ENCODE measurements around the gene IQGAP3. TPM values are rescaled to one million over a fixed set of nuclear protein-coding genes. Genes with fewer than 3 reads are reported as not detected.
"Not testable (repeated sequence)": the region's sequence is repeated elsewhere in the genome, so short reads cannot be mapped to it uniquely, and the experiment has no call there.

The IQGAP3 gene
- total and polyA plus RNA-seq, 2 experiments from 2014 or later = 11.9 to 31.8 TPM

DNA sequence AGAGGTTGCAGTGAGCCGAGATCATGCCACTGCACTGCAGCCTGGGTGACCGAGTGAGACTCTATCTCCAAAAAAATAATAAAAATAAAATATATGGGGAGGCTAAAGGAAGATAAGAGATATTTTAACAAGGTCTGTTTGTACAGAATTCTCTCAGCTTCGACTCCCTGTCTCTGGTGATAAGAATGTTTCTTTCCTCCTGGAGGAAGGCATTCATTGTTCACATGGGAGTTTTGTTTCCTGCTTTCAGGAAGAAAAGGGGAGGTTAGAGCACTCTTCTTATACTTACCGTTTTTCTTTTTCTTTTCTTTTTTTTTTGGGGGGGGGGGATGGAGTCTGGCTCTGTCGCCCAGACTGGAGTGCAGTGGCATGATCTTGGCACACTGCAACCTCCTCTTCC is 17.2 kb upstream of the IQGAP3 start (continued):
- TF ChIP-seq, protein P1, sequence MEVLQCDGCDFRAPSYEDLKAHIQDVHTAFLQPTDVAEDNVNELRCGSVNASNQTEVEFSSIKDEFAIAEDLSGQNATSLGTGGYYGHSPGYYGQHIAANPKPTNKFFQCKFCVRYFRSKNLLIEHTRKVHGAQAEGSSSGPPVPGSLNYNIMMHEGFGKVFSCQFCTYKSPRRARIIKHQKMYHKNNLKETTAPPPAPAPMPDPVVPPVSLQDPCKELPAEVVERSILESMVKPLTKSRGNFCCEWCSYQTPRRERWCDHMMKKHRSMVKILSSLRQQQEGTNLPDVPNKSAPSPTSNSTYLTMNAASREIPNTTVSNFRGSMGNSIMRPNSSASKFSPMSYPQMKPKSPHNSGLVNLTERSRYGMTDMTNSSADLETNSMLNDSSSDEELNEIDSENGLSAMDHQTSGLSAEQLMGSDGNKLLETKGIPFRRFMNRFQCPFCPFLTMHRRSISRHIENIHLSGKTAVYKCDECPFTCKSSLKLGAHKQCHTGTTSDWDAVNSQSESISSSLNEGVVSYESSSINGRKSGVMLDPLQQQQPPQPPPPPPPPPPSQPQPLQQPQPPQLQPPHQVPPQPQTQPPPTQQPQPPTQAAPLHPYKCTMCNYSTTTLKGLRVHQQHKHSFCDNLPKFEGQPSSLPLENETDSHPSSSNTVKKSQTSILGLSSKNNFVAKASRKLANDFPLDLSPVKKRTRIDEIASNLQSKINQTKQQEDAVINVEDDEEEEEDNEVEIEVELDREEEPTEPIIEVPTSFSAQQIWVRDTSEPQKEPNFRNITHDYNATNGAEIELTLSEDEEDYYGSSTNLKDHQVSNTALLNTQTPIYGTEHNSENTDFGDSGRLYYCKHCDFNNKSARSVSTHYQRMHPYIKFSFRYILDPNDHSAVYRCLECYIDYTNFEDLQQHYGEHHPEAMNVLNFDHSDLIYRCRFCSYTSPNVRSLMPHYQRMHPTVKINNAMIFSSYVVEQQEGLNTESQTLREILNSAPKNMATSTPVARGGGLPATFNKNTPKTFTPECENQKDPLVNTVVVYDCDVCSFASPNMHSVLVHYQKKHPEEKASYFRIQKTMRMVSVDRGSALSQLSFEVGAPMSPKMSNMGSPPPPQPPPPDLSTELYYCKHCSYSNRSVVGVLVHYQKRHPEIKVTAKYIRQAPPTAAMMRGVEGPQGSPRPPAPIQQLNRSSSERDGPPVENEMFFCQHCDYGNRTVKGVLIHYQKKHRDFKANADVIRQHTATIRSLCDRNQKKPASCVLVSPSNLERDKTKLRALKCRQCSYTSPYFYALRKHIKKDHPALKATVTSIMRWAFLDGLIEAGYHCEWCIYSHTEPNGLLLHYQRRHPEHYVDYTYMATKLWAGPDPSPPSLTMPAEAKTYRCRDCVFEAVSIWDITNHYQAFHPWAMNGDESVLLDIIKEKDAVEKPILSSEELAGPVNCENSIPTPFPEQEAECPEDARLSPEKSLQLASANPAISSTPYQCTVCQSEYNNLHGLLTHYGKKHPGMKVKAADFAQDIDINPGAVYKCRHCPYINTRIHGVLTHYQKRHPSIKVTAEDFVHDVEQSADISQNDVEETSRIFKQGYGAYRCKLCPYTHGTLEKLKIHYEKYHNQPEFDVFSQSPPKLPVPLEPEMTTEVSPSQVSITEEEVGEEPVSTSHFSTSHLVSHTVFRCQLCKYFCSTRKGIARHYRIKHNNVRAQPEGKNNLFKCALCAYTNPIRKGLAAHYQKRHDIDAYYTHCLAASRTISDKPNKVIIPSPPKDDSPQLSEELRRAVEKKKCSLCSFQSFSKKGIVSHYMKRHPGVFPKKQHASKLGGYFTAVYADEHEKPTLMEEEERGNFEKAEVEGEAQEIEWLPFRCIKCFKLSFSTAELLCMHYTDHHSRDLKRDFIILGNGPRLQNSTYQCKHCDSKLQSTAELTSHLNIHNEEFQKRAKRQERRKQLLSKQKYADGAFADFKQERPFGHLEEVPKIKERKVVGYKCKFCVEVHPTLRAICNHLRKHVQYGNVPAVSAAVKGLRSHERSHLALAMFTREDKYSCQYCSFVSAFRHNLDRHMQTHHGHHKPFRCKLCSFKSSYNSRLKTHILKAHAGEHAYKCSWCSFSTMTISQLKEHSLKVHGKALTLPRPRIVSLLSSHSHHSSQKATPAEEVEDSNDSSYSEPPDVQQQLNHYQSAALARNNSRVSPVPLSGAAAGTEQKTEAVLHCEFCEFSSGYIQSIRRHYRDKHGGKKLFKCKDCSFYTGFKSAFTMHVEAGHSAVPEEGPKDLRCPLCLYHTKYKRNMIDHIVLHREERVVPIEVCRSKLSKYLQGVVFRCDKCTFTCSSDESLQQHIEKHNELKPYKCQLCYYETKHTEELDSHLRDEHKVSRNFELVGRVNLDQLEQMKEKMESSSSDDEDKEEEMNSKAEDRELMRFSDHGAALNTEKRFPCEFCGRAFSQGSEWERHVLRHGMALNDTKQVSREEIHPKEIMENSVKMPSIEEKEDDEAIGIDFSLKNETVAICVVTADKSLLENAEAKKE (CRISPR knock-in tag; IDR thresholded peaks at IDR 0.05) = no peak

GRCh38 chr1:156587927-156588326 is 15.6 kb upstream of the IQGAP3 start:
- peaks cover 37% of the 10 kb centered on the region for H3K4me1 Mint-ChIP-seq
- H3K9me3 Mint-ChIP-seq; H3K4me2 ChIP-seq; H3K27ac ChIP-seq (ENCODE audit: low read depth); H3K4me3 Mint-ChIP-seq; H4K20me1 ChIP-seq (replicated peaks; ENCODE audit: insufficient read depth); H3K4me3 ChIP-seq; H2AFZ ChIP-seq; H3K27me3 ChIP-seq (ENCODE audit: insufficient read depth); ATAC-seq; H3K9me2 ChIP-seq (ENCODE audit: insufficient read depth); H3K79me2 ChIP-seq (replicated peaks; ENCODE audit: insufficient read depth); H3K27me3 Mint-ChIP-seq (ENCODE audit: insufficient read depth, low read depth, poor library complexity); DNase-seq (ENCODE audit: low spot score); H3K36me3 ChIP-seq (ENCODE audit: insufficient read depth); H3K27ac Mint-ChIP-seq; H3K36me3 Mint-ChIP-seq (ENCODE audit: low read depth): not testable (repeated sequence)
- H3K4me1 ChIP-seq (ENCODE audit: insufficient read depth) = peaks cover 17% of the 10 kb centered on the region
- peaks cover 15% of the 10 kb centered on the region for H3F3A ChIP-seq (replicated peaks; ENCODE audit: low read depth)

DNA sequence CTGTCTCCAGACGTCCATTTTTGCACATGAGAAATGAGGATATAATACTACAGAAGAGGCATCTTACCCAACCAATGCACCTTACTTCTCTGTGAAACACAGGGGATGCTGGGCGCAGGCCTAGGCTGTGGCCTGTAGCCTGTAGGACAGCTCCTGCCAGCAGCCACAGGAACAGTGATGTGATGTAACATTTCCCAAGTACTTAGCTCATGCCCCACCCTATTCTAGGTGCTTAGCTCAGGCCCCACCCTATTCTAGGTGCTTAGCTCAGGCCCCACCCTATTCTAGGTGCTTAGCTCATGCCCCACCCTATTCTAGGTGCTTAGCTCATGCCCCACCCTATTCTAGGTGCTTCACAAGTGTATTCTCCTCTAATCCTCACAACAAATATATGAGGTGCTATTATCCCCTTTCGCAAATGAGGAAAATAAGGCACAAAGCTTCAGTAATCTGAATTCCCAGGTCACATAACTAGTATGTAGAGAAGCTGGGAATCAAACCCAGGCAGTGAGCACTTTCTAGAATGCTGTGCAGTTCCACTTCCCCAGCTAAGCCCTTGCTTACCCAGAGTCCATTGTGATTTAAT is 14.6 kb upstream of the IQGAP3 start:
- Mint-ChIP-seq H3K4me1 (peaks cover 33% of the 10 kb centered on the region), H3K36me3 (ENCODE audit: low read depth) (no peaks in the 10 kb centered on the region; the same call in 2 of the 3 replicates)
- H3F3A ChIP-seq (replicated peaks; ENCODE audit: low read depth) = peaks cover 5% of the 10 kb centered on the region
- TF ChIP-seq JUNB (IDR thresholded peaks at IDR 0.05; ENCODE audit: unreplicated experiment) (no peak), EZH2phosphoT487 (IDR thresholded peaks at IDR 0.05; ENCODE audit: unreplicated experiment) (no peak), REST (IDR thresholded peaks at IDR 0.05; ENCODE audit: unreplicated experiment) (no peak), ZNF114 (CRISPR knock-in tag; IDR thresholded peaks at IDR 0.05) (no peak), NANOG (IDR thresholded peaks at IDR 0.05; ENCODE audit: borderline replicate concordance) (no peak)

More for the DNA sequence above, 14.6 kb upstream of the IQGAP3 start:
- Histone ChIP-seq H3K27me3 (ENCODE audit: insufficient read depth) (no peaks in the 10 kb centered on the region), H3K36me3 (ENCODE audit: insufficient read depth) (no peaks in the 10 kb centered on the region), H3K9me2 (ENCODE audit: insufficient read depth) (0 out of 2 replicates have a peak, but pooled peaks cover 3% of the 10 kb centered on the region), H3K27ac (ENCODE audit: low read depth) (no peak overlapping the region), H4K20me1 (replicated peaks; ENCODE audit: insufficient read depth) (no peaks in the 10 kb centered on the region), H3K4me1 (ENCODE audit: insufficient read depth) (peaks cover 17% of the 10 kb centered on the region), H3K4me2 (no peak overlapping the region), H3K4me3 (no peak overlapping the region), H3K79me2 (replicated peaks; ENCODE audit: insufficient read depth) (no peaks in the 10 kb centered on the region), H2AFZ (no peak overlapping the region)
- Mint-ChIP-seq H3K9me3 (no peaks in the 10 kb centered on the region; the same call in 2 of the 3 replicates), H3K27me3 (ENCODE audit: insufficient read depth, low read depth, poor library complexity) (peaks cover 6% of the 10 kb centered on the region), H3K27ac (no peak overlapping the region), H3K4me3 (no peak overlapping the region; the same call in 2 of the 3 replicates)
- ATAC-seq (no peak), DNase-seq (ENCODE audit: low spot score) (no peak)

Data from GM23338 (cell line).